ENCODE measurements around the gene GNA14.

The GNA14 gene

DNA sequence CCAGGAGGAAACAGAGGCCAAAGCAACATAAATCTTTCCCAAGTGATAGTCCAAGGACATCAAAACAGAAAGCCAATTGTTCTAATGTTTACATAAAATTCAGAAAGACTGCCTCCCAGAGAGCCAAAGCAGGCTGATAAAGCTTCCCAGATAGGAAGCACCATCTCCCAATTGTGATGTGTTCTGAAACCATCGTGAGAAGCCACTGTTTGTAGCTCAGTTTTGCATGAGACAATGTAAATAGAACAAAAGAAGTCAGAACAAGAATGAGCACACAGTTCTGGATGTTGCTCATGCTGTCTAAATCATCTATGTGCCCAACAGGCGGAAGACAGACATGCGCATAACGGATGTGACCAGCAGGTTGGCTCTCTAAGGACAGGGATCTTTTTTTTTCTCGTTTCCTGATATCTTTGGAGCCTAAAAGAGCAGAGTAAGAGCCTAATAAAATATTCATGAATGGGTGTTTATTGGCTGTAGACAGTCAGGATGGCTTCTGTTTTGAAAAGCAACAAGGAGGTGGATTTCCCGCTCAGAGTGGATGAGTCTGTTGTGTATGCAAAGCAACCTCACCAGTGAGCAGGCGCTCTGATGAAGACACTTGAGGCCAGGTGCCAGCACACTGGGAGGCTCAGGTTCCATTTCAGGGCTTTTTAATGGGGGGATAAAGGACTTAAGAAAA lies 113.6 kb downstream of the GNA14 start:
- Mint-ChIP-seq H3K27ac (no peak overlapping the region), H3K27me3 (peaks cover 4% of the 10 kb centered on the region), H3K4me1 (no peaks in the 10 kb centered on the region), H3K4me3 (no peak overlapping the region), H3K36me3 (no peaks in the 10 kb centered on the region), H3K9me3 (peaks cover 2% of the 10 kb centered on the region)

DNA sequence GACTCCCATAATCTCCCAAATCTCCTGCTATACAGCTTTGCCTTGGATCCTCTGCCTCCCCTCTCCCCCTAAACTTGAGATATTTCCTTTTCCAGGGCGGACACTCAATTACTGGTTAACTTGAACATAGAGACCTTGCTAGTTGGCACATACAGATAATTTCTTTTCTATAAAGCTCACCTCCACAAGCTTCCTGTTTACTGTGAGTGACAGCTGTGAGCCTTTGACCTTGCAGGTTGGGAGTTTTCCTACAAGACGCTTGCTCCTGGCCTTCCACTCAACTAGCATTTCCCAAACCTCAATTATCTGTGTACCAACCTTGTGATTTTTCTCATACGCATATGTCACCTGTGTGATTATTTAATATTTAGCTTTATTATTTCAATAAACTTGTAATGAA lies 114.5 kb downstream of the GNA14 start:
- Mint-ChIP-seq H3K4me1 (no peaks in the 10 kb centered on the region), H3K4me3 (no peak overlapping the region), H3K27me3 (peaks cover 3% of the 10 kb centered on the region), H3K36me3 (no peaks in the 10 kb centered on the region), H3K9me3 (no peaks in the 10 kb centered on the region), H3K27ac (no peak overlapping the region)

DNA sequence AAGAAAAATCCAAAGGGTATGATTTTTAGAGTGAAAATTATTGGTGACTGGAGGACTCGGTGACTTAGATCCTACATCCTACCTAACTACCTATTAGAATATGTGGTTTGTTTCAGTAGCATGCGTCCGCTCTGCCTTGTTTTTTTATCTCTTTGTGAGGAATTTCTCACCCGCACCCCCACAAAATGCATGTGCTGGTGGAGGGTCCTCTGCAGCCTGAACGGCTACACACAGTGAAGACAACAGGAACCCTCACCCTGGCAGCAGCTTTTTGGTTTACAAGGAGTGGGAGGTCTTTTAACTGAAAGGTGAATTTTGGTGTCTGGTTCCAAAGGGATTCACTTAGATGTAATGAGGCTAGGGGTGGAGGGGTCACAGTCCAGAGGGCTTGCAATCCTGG lies 115.5 kb downstream of the GNA14 start:
- H3K27ac Mint-ChIP-seq = no peak overlapping the region
- no peaks in the 10 kb centered on the region for H3K9me3 Mint-ChIP-seq
- H3K27me3 Mint-ChIP-seq = peaks cover 3% of the 10 kb centered on the region
- H3K36me3 Mint-ChIP-seq = no peaks in the 10 kb centered on the region
- no peaks in the 10 kb centered on the region for H3K4me1 Mint-ChIP-seq
- H3K4me3 Mint-ChIP-seq = no peak overlapping the region

DNA sequence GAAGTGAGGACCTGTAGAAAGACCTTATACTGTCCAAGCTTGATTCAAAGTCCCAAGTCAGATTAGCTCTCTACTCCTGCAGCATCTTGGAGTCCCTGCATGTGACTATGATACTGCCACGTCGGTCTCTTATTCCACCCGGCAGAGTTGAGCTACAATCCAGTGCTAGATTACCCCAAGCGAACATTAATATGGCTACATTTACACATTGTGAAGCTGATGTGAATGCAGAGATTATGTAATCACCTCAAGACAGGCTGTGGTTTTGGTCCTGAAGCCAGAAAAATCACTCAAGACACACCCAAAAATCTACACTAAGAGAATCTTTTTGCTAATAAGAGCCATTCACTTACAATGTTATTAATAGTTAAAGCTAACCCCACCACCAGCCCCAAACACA lies 116.7 kb downstream of the GNA14 start:
- H3K4me3 Mint-ChIP-seq = no peak overlapping the region
- no peak overlapping the region for H3K27ac Mint-ChIP-seq

DNA sequence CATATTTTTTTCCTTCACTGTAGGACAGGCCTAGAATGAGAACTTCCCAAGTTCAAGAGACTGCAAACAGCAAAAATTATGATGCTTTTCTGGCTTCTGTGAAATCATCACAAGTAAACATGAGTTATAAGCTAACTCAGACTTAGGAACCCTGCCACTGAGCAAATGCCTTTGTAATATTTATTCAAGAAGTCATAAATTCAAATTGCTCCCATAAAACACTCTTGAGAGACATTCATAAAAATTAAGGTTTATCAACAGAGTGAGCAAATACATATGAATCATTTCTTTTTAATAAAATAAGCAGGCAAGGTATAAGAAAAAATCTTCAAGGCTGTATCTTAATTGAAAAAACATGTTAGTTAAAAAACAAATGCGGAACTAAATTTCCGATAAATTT lies 124.2 kb downstream of the GNA14 start:
- Mint-ChIP-seq H3K4me3 (no peak overlapping the region), H3K9me3 (no peaks in the 10 kb centered on the region), H3K27me3 (peaks cover 1% of the 10 kb centered on the region), H3K27ac (no peak overlapping the region), H3K4me1 (no peaks in the 10 kb centered on the region), H3K36me3 (no peaks in the 10 kb centered on the region)

More for the DNA sequence above, 116.7 kb downstream of the GNA14 start:
- Mint-ChIP-seq H3K36me3 (no peaks in the 10 kb centered on the region), H3K9me3 (no peaks in the 10 kb centered on the region), H3K27me3 (no peaks in the 10 kb centered on the region), H3K4me1 (no peaks in the 10 kb centered on the region)

DNA sequence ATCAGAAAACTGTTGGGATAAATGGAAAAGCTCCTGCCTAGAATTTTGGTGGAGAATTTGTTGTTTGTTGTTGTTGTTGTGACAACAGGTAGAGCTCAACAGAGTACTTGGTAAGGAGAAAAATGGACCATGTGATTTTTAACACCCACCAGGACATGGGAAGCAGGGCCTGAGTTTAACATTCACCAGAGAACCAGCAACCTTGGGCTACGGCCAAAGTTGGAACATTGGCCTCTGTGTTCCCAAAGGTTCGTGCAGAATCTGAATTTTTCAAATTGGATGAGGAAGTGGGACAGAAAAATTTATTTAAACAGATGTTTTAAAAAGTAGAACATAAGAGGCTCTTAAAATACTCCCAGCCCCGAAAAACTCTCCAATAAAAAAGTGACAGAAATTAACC lies 127.0 kb downstream of the GNA14 start:
- Mint-ChIP-seq H3K27me3 (peaks cover 2% of the 10 kb centered on the region), H3K36me3 (no peaks in the 10 kb centered on the region), H3K4me1 (no peaks in the 10 kb centered on the region)

DNA sequence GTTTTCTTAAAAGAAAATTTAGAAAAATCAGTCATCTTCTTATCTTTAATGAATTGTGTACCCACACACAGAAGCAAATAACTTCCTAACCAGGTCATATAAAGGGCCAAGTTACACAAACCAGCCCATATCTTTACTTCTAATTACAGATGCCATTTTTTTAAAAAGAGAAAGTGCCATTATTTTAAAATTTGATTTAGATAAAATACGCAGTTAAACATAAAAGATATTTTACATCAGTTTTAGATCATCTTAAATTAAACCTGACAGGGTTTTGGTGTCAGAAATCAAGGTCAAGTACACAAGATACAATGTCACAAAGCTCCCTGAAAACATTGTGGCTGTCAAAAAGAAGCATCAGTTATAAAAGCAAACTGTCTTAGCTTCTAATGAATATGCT lies 129.4 kb downstream of the GNA14 start:
- Mint-ChIP-seq H3K9me3 (no peaks in the 10 kb centered on the region), H3K27me3 (peaks cover 1% of the 10 kb centered on the region), H3K4me1 (peaks cover 6% of the 10 kb centered on the region), H3K4me3 (no peak overlapping the region), H3K36me3 (no peaks in the 10 kb centered on the region), H3K27ac (no peak overlapping the region)

More for the DNA sequence above, 127.0 kb downstream of the GNA14 start:
- Mint-ChIP-seq H3K9me3 (no peaks in the 10 kb centered on the region), H3K27ac (no peak overlapping the region), H3K4me3 (no peak overlapping the region)

DNA sequence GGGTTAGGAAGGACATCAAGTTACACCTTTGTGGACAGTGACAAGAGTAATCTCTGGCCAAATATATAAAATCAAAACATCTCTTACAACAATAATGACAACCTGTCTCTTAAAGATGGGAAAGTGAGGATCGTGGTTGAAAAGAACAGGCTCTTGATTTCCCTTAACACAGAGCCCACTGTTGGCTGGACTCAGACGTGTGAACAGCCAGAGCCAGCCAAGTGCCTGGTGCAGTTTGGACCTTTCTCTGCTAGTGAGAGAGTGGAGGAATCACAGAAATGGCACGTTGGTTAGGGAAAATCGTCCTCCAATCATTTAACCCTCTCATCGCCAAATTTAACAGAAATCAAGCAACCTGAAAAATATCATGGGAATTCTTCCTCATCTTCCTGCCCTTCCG lies 131.3 kb downstream of the GNA14 start:
- Mint-ChIP-seq H3K27ac (no peak overlapping the region), H3K4me1 (peaks cover 6% of the 10 kb centered on the region), H3K27me3 (peaks cover 1% of the 10 kb centered on the region), H3K36me3 (no peaks in the 10 kb centered on the region), H3K9me3 (no peaks in the 10 kb centered on the region), H3K4me3 (no peak overlapping the region)

DNA sequence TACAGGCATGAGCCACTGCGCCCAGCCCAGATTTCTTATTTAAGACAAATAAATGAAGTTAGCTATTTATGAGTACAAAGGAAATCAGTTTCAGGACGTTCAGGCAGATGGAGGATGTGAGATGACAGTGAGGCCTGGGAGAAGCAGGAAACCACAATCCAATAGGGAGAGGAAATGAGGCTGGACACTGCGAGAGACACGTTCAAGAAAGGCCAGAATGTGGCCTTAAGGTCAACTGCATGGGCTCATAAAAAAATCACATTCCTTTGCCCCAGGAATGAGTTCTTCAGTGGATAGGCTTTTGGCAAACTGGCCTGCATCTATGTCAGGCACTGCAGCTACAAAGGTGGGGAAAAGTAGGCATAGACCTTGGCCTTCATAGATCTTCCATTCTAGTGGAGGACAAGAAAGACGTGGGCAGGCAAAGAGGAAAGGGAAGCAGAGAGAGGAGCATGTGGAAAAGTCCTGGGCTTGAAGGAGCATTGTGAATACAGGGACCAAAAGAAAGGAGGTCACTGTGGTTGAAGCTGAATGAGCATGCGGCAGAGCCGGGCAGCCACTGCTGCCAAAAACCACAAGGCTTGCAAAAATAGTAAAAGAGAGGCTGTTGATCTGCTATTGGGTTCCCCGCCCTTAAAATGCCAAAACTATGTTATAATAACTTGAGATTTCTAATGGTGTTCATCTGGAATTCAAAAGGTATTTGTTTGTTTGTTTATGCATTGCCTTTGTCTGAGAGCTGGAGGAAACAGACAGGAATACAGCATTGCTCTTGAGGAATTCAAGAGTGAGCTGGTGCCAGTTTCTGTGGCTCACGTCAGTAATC lies 133.0 kb downstream of the GNA14 start:
- no peaks in the 10 kb centered on the region for H3K9me3 Mint-ChIP-seq
- peaks cover 6% of the 10 kb centered on the region for H3K4me1 Mint-ChIP-seq
- no peak overlapping the region for H3K27ac Mint-ChIP-seq
- H3K4me3 Mint-ChIP-seq = no peak overlapping the region
- H3K27me3 Mint-ChIP-seq = peaks cover 1% of the 10 kb centered on the region
- H3K36me3 Mint-ChIP-seq = no peaks in the 10 kb centered on the region

DNA sequence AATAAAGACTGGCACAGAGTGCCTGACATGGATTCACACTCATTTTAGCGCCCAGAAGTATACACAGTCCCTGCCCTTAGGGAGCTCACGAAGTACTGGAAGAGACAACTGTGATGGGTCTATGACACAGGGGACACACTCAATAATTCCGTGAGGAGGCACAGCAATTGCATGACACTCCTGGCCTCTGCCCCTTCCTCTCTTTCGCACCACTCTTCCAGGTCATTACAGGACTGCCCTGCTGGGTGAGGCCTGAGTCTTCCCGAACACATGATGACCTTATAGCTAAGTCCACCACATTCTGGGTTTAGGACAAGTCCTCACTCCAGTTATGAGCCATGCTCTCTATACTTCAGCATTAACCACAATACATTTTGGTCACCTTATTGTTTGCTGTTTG lies 134.7 kb downstream of the GNA14 start:
- Mint-ChIP-seq H3K27me3 (peaks cover 1% of the 10 kb centered on the region), H3K4me3 (no peak overlapping the region), H3K4me1 (peaks cover 6% of the 10 kb centered on the region), H3K27ac (no peak overlapping the region), H3K36me3 (no peaks in the 10 kb centered on the region), H3K9me3 (no peaks in the 10 kb centered on the region)

DNA sequence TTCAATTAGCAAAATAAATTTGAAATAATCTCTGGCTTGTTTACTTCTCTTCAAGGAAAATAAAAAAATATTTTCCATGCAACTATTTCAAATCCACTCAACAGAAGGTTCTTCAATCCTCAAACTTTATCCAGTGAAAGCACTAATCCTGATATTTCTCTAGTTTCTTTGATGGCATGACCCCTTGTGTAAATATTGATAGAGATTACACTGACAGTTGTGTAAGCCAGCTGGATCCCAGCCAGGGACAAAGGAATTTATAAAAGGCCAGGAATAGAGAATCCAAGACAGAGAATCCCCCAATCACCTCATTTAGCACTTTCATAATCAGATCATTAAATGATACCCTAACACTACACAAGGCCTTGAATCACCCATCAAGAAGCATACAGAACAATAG lies 135.2 kb downstream of the GNA14 start:
- H3K4me3 Mint-ChIP-seq = no peak overlapping the region

DNA sequence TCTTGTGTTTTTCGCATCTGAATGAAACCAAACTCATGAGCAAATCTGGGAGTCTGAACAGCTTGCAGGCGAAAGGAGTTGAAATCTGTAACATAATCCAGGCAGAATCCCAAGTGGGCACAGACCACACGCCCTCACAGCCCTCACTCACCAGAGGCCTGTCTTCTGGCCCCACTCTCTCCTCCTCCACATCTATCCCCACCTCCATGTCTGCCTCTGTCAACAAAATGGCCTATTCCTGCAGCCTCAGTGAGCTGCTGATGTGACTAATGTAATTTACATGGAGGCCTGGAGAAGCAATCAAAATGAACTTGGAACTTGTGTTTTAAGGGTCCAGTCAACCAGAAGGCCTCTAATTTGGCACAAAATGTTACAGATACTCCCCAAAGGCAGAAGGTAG lies 136.6 kb downstream of the GNA14 start:
- no peaks in the 10 kb centered on the region for H3K9me3 Mint-ChIP-seq
- H3K27me3 Mint-ChIP-seq = no peaks in the 10 kb centered on the region
- H3K4me1 Mint-ChIP-seq = peaks cover 6% of the 10 kb centered on the region
- H3K27ac Mint-ChIP-seq = no peak overlapping the region
- no peaks in the 10 kb centered on the region for H3K36me3 Mint-ChIP-seq
- no peak overlapping the region for H3K4me3 Mint-ChIP-seq

More for the DNA sequence above, 135.2 kb downstream of the GNA14 start:
- no peaks in the 10 kb centered on the region for H3K36me3 Mint-ChIP-seq
- peaks cover 1% of the 10 kb centered on the region for H3K27me3 Mint-ChIP-seq
- peaks cover 6% of the 10 kb centered on the region for H3K4me1 Mint-ChIP-seq
- H3K9me3 Mint-ChIP-seq = no peaks in the 10 kb centered on the region
- H3K27ac Mint-ChIP-seq = no peak overlapping the region

DNA sequence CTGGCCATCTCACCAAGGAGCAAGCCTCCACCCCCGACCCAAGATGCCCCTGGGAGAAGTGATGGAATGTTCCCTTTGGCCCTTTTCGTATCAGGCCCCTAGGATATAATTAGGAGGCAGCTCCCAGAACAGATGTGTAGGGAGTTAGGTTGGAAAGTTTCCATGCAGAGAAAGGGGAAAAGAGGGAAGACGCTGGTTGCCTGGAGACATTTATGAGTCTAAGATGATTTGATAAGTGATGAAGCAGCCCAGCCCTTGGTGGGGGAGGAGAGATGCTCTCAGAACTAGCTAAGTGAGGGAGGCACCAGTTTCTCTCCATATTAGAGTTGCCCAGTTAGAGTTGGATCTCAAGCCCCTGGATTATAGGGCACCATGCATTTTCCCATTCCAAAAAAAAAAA lies 137.5 kb downstream of the GNA14 start:
- no peaks in the 10 kb centered on the region for H3K27me3 Mint-ChIP-seq
- peaks cover 6% of the 10 kb centered on the region for H3K4me1 Mint-ChIP-seq
- H3K36me3 Mint-ChIP-seq = no peaks in the 10 kb centered on the region
- H3K4me3 Mint-ChIP-seq = no peak overlapping the region
- H3K9me3 Mint-ChIP-seq = no peaks in the 10 kb centered on the region
- H3K27ac Mint-ChIP-seq = no peak overlapping the region

DNA sequence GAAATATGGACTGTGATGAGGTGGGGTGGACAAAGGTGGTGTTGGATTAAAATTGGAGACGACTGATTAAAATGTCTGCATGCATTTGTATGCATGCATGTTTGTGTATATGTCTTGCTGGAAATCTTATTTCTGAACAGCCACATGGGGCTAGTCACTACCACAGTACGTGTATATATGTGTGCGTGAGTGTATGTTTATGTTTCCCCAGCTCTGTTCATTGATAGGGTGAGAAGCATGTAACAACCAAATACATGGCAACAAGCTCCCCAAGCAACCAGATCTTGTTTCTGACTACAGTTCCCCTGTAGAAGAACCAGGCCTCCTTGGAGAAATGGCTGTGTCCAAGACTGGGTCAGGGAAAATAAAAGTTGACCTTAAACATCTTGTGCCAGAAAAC lies 139.7 kb downstream of the GNA14 start:
- H3K4me3 Mint-ChIP-seq = no peak overlapping the region
- no peaks in the 10 kb centered on the region for H3K4me1 Mint-ChIP-seq
- peaks cover 4% of the 10 kb centered on the region for H3K27me3 Mint-ChIP-seq
- H3K9me3 Mint-ChIP-seq = no peaks in the 10 kb centered on the region
- H3K36me3 Mint-ChIP-seq = no peaks in the 10 kb centered on the region
- no peak overlapping the region for H3K27ac Mint-ChIP-seq

DNA sequence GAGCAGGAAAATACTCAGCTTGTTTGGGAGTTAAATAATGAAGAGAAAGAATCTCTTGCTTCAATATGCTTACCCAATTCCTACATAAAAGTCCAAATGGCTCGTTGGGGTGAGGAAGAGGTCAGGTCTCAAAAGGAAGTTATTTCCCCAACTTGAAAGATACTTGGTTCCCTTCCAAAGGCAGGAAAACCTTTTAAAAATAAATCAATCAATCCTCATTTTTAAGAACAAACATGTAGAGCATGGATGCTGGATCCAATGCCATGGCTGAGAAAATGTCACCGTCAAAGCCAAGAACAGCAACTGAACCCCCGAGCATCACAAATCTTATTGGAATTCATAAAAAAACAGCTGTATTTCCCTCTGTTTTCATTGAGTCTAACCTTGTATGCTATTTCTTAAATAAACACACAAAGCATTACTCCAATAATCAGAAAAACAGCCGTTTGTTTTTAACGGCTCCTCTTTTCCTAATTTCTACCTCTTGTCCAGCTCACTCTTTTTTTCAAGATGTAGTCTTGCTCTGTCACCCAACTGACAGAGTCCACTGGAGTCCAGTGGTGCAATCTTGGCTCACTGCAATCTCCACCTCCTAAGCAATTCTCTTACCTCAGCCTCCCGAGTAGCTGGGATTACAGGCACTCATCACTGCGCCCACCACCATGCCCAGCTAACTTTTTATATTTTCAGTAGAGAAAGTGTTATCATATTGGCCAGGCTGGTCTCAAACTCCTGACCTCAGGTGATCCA lies 140.7 kb downstream of the GNA14 start:
- Mint-ChIP-seq H3K36me3 (no peaks in the 10 kb centered on the region), H3K27ac (no peak overlapping the region), H3K27me3 (peaks cover 4% of the 10 kb centered on the region), H3K4me1 (no peaks in the 10 kb centered on the region), H3K9me3 (no peaks in the 10 kb centered on the region), H3K4me3 (no peak overlapping the region)

DNA sequence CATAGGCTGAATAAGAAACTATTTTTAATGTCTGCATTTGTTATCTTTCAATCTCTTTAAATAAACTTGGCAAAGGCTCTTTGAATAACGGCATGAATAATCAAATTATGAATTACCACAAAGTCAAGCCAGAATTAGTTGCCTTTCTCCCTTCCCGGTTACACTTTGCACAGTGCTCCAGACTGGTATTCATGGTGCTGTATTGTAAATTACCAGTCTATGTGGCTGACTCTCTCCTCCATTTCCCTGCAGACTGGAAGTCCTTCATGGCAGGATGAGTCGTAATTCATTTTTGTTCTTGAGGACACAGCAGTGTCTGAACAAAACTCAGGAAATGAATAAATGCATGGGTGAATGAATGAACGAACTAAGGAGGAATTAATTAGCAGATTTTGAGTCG lies 142.9 kb downstream of the GNA14 start:
- H3K9me3 Mint-ChIP-seq = no peaks in the 10 kb centered on the region
- H3K36me3 Mint-ChIP-seq = no peaks in the 10 kb centered on the region
- no peak overlapping the region for H3K4me3 Mint-ChIP-seq
- no peak overlapping the region for H3K27ac Mint-ChIP-seq
- H3K4me1 Mint-ChIP-seq = no peaks in the 10 kb centered on the region
- H3K27me3 Mint-ChIP-seq = peaks cover 4% of the 10 kb centered on the region
